HepG2 (cell line): ENCODE measurements around the gene APOLD1. TPM values are rescaled to one million over a fixed set of nuclear protein-coding genes. Genes with fewer than 3 reads are reported as not detected.

ENCODE experiments used
- ATAC-seq: fragments of 200-7000 bp; cut with Tn5 transposase; 3 replicates; pipeline ENCODE4 v1.9.1; 2020; ENCODE audit warnings: mild to moderate bottlenecking, moderate library complexity
- BruUV-seq: library from RNA; stranded (reverse); fragments of 400-500 nt; replicated peaks from 2 replicates; lab custom pipeline; 2021; lab: Mats Ljungman, UMichigan
- CTCF ChIA-PET: fragments of 300-600 bp; formaldehyde crosslinking; extraction: SDS; loops from one replicate; lab custom pipeline; 2021; ENCODE audit warnings: low total read pairs, inconsistent platforms, low intra/inter-chr PET ratio; lab: Yijun Ruan, JAX
- POLR2A ChIA-PET: fragments of 350-600 bp; sonication (Branson Sonifier 250); formaldehyde crosslinking; loops from one replicate; lab custom pipeline; 2020; ENCODE audit warnings: antibody characterized with exemption, inconsistent platforms; lab: Yijun Ruan, JAX
- DNase-seq: peaks from one replicate; pipeline ENCODE4 v3.0.0-alpha.2; 2015; ENCODE audit warnings: low spot score
- FAIRE-seq: peaks from 3 replicates; lab custom pipeline; 2011; peaks lifted over from hg19 to GRCh38; lab: Jason Lieb, UNC
- H2AFZ ChIP-seq: one replicate; pipeline ENCODE4 v1.6.1; 2011; ENCODE audit warnings: low read length, inconsistent platforms
- H3K27ac ChIP-seq: fragments of 300-600 bp; 3 replicates; pipeline ENCODE4 v1.8.0; 2011; ENCODE audit warnings: mixed run types, mild to moderate bottlenecking, mixed read lengths, low read length, inconsistent platforms; ENCODE audit not compliant: insufficient read depth; ENCODE audit errors: extremely low read length
- H3K27me3 ChIP-seq, 2 experiments: fragments of 200-600 bp in 1 of 2; 2 replicates in 1 of 2; 3 replicates in 1 of 2; pipeline versions ENCODE4 v1.6.0 to v1.8.0; 2011; ENCODE audit warnings: low read length in 2 of 2, mild to moderate bottlenecking in 2 of 2, moderate library complexity in 2 of 2, inconsistent platforms in 1 of 2; ENCODE audit not compliant: insufficient read depth in 2 of 2, control insufficient read depth in 1 of 2
- H3K36me3 ChIP-seq, 2 experiments: fragments of 200-600 bp in 1 of 2; replicated peaks in 1 of 2; 2 replicates in 1 of 2; 3 replicates in 1 of 2; pipeline versions ENCODE4 v1.5.1 to v1.8.0; 2011; ENCODE audit warnings: low read length in 2 of 2, inconsistent platforms in 1 of 2; ENCODE audit not compliant: insufficient read depth in 2 of 2, control insufficient read depth in 1 of 2
- H3K4me1 ChIP-seq: 2 replicates; pipeline ENCODE4 v1.5.1; 2012; ENCODE audit warnings: low read length, inconsistent platforms; ENCODE audit not compliant: insufficient read depth
- H3K4me2 ChIP-seq: 2 replicates; pipeline ENCODE4 v1.6.0; 2011; ENCODE audit warnings: low read depth, low read length, inconsistent platforms
- H3K4me3 ChIP-seq, 3 experiments: fragments of 200-600 bp in 1 of 3; sonication (generic), shearing (Covaris generic) in 1 of 3; replicated peaks in 1 of 3; 2 replicates each; pipeline ENCODE4 v1.5.1; 2011 to 2016; ENCODE audit warnings: low read length in 3 of 3, inconsistent platforms in 2 of 3, low read depth in 2 of 3, mild to moderate bottlenecking in 2 of 3, control low read depth in 1 of 3, mixed read lengths in 1 of 3; ENCODE audit not compliant: insufficient read depth in 1 of 3
- H3K79me2 ChIP-seq: one replicate; pipeline ENCODE4 v1.6.1; 2011; ENCODE audit warnings: low read length, inconsistent platforms; ENCODE audit not compliant: insufficient read depth
- H3K9ac ChIP-seq: 2 replicates; pipeline ENCODE4 v1.6.0; 2011; ENCODE audit warnings: mild to moderate bottlenecking, low read depth, low read length, inconsistent platforms; ENCODE audit not compliant: insufficient read depth
- H3K9me3 ChIP-seq: 2 replicates; pipeline ENCODE4 v1.5.1; 2012; ENCODE audit warnings: mild to moderate bottlenecking, low read length
- H4K20me1 ChIP-seq: 2 replicates; pipeline ENCODE4 v1.6.0; 2011; ENCODE audit warnings: inconsistent platforms, mild to moderate bottlenecking, low read length, moderate library complexity; ENCODE audit not compliant: insufficient read depth
- ASH2L ChIP-seq: fragments of 300-600, 200-600 bp; sonication (generic); IDR thresholded peaks from 2 replicates; pipeline ENCODE4 v1.7.0; 2017; ENCODE audit warnings: low read depth, mild to moderate bottlenecking, moderate library complexity, mixed read lengths, low read length; ENCODE audit not compliant: insufficient read length
- KLF9 ChIP-seq: IDR thresholded peaks from 2 replicates; pipeline ENCODE4 v1.6.1; 2016; ENCODE audit warnings: low read depth
- ZNF792 ChIP-seq: IDR thresholded peaks from 2 replicates; pipeline ENCODE4 v1.6.1; 2016
- ZNF839 ChIP-seq: sonication (generic); formaldehyde crosslinking; IDR thresholded peaks from 2 replicates; pipeline ENCODE4 v1.4.0; 2020; ENCODE audit warnings: missing genetic modification reagents, mild to moderate bottlenecking, borderline replicate concordance
- WGBS: methylation state at CpG from one replicate; pipeline ENCODE4 v1.1.6; 2017; ENCODE audit warnings: low lambda C conversion rate; 5-methylcytosine and 5-hydroxymethylcytosine counted together
- in situ Hi-C: cut with HindIII; loops from 2 replicates; pipeline ENCODE4 v1.10.0; 2017; ENCODE audit warnings: low pct_unique_long_range_greater_than_20kb; ENCODE audit not compliant: extremely low pct_ligation_motif_present
- intact Hi-C: fragments of 100-400 bp; cut with micrococcal nuclease; formaldehyde crosslinking; loops from one replicate; pipeline ENCODE4 v1.10.0; 2022; ENCODE audit not compliant: unreplicated experiment
- polyA plus RNA-seq, 8 experiments: library from polyadenylated mRNA; depleted of rRNA in 3 of 8; stranded (reverse) in 7 of 8; unstranded in 1 of 8; fragments of >200 nt; fragmentation: Illumina TruSeq in 4 of 8; extraction: Trizol in 4 of 8; gene quantifications; 2 replicates each; pipeline versions ENCODE4 v1.2.1 to v1.2.3, GENCODE V29; 2011 to 2016; ENCODE audit warnings: low read depth in 4 of 8, missing spikeins in 1 of 8, mixed read lengths in 1 of 8; ENCODE audit not compliant: insufficient read depth in 1 of 8
- total RNA-seq, 5 experiments: library from RNA; depleted of rRNA; stranded (reverse); fragments of >200 nt; fragmentation: Illumina TruSeq; extraction: Trizol; gene quantifications; 2 replicates each; pipeline ENCODE4 v1.2.3, GENCODE V29; 2016; ENCODE audit warnings: low read depth in 1 of 5
- TF ChIP-seq, protein P1 (sequence below): sonication (generic); formaldehyde crosslinking; IDR thresholded peaks from 2 replicates; pipeline ENCODE4 v1.5.1; 2020; ENCODE audit warnings: missing genetic modification reagents, mild to moderate bottlenecking, borderline replicate concordance
- TF ChIP-seq, protein P2 (sequence below): IDR thresholded peaks from 2 replicates; pipeline ENCODE4 v1.6.1; 2012; ENCODE audit warnings: low read depth, low read length, improper control_type of control experiment

The APOLD1 gene
- total and polyA plus RNA-seq, 2 of the 13 experiments (the other 11 are each of a cell fraction or from before 2014, with no cell fraction given), result 0.20 to 0.84 TPM

DNA sequence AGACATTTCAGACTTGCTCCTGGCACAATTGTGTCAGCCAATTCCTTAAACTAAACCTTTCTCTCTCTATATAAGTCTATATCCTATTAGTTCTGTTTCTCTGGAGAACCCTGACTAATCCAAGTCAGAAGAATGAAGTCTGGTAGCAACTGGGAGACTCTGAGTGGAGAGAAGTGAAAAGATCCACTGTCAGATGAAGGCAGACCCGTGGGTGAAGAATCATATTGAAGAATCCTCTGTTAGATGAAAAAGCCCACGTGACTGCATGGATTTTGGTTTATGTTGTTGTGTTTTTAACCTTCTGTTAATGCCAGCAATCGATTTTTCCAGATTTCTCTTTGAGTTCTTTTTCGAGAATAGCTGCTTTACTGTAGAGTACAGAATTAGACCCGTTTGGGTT is 29.5 kb upstream of the APOLD1 start (continued):
- TF ChIP-seq, protein P1, sequence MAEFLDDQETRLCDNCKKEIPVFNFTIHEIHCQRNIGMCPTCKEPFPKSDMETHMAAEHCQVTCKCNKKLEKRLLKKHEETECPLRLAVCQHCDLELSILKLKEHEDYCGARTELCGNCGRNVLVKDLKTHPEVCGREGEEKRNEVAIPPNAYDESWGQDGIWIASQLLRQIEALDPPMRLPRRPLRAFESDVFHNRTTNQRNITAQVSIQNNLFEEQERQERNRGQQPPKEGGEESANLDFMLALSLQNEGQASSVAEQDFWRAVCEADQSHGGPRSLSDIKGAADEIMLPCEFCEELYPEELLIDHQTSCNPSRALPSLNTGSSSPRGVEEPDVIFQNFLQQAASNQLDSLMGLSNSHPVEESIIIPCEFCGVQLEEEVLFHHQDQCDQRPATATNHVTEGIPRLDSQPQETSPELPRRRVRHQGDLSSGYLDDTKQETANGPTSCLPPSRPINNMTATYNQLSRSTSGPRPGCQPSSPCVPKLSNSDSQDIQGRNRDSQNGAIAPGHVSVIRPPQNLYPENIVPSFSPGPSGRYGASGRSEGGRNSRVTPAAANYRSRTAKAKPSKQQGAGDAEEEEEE, result no peak
- TF ChIP-seq ZNF792 (CRISPR knock-in tag), result no peak

DNA sequence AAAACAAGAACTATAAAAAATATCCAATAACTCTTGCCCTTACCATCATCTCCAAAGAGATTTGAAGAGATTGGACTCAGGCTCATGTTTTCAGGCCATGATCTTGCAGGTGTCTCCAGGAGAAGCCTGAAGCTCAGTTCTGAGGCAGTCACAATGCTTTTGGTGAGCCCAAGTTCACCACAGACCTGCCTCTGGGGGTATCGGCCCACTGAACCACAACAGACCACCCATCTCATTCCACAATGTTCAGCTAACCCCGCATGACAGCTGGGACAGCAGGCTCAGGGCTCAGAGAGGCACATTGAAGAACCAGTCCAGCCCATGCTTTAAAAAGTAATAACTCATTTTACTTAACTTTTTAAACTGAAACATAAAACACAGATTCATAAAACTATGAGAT is 28.3 kb upstream of the APOLD1 start:
- no peak overlapping the region for H3K9ac ChIP-seq
- no peaks in the 10 kb centered on the region for H3K36me3 ChIP-seq
- BruUV-seq, result no TSS peak
- WGBS, result 89% methylated on average over 1 of the region's 2 CpGs
- intact Hi-C loops, result no loop called here
- no peak overlapping the region for H2AFZ ChIP-seq
- FAIRE-seq (no peak), DNase-seq (no peak), ATAC-seq (no peak)
- TF ChIP-seq ZNF839 (CRISPR knock-in tag) (no peak), KLF9 (CRISPR knock-in tag) (no peak), ASH2L (no peak)
- TF ChIP-seq, protein P2, sequence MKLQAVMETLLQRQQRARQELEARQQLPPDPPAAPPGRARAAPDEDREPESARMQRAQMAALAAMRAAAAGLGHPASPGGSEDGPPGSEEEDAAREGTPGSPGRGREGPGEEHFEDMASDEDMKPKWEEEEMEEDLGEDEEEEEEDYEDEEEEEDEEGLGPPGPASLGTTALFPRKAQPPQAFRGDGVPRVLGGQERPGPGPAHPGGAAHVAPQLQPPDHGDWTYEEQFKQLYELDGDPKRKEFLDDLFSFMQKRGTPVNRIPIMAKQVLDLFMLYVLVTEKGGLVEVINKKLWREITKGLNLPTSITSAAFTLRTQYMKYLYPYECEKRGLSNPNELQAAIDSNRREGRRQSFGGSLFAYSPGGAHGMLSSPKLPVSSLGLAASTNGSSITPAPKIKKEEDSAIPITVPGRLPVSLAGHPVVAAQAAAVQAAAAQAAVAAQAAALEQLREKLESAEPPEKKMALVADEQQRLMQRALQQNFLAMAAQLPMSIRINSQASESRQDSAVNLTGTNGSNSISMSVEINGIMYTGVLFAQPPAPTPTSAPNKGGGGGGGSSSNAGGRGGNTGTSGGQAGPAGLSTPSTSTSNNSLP, result no peak
- in situ Hi-C loops, result no loop called here
- ChIA-PET POLR2A (no interaction called here), CTCF (no interaction called here)
- peaks cover 11% of the 10 kb centered on the region; the same call in 1 of the 2 replicates for H3K4me1 ChIP-seq
- H3K4me2 ChIP-seq, result no peak overlapping the region
- no peak overlapping the region for H3K4me3 ChIP-seq
- no peaks in the 10 kb centered on the region for H3K79me2 ChIP-seq
- no peaks in the 10 kb centered on the region for H4K20me1 ChIP-seq
- no peaks in the 10 kb centered on the region for H3K9me3 ChIP-seq
- H3K27ac ChIP-seq, result no peak overlapping the region
- H3K27me3 ChIP-seq, result no peaks in the 10 kb centered on the region
